ENCODE measurements around the gene PCED1B.

Gene PCED1B

GRCh38 chr12:47123730-47124129 lies 44.3 kb downstream of the PCED1B start:
- DNase-seq: no peak

GRCh38 chr12:47124451-47124850 lies 45.0 kb downstream of the PCED1B start:
- no peak for DNase-seq

GRCh38 chr12:47126246-47126645 lies 46.8 kb downstream of the PCED1B start:
- DNase-seq: no peak

GRCh38 chr12:47131011-47131410 lies 51.6 kb downstream of the PCED1B start:
- no peak for DNase-seq

GRCh38 chr12:47134005-47134404 lies 54.6 kb downstream of the PCED1B start:
- no peak for DNase-seq

GRCh38 chr12:47135578-47135977 lies 56.2 kb downstream of the PCED1B start:
- no peak for DNase-seq

GRCh38 chr12:47139000-47139681 lies 59.7 kb downstream of the PCED1B start:
- DNase-seq: no peak

GRCh38 chr12:47141459-47141858 lies 62.0 kb downstream of the PCED1B start:
- DNase-seq: no peak

GRCh38 chr12:47144769-47145168 lies 65.3 kb downstream of the PCED1B start:
- DNase-seq: peak; percentile 13

GRCh38 chr12:47145188-47145587 lies 65.8 kb downstream of the PCED1B start:
- no peak for DNase-seq

GRCh38 chr12:47147739-47148138 lies 68.3 kb downstream of the PCED1B start:
- no peak for DNase-seq

- DNase-seq: no peak
Measured at GRCh38 chr12:47149146-47149545, 69.7 kb downstream of the PCED1B start.

- no peak for DNase-seq
Measured at GRCh38 chr12:47152095-47152494, 72.7 kb downstream of the PCED1B start.

- DNase-seq: peak; percentile 35
Measured at GRCh38 chr12:47155457-47156166, 76.2 kb downstream of the PCED1B start.

- peak; percentile 16 for DNase-seq
Measured at GRCh38 chr12:47156167-47156736, 76.8 kb downstream of the PCED1B start.

- DNase-seq: no peak
Measured at GRCh38 chr12:47158792-47159191, 79.4 kb downstream of the PCED1B start.

- no peak for DNase-seq
Measured at GRCh38 chr12:47159348-47159747, 79.9 kb downstream of the PCED1B start.

- no peak for DNase-seq
Measured at GRCh38 chr12:47160316-47161244, 81.2 kb downstream of the PCED1B start.

GRCh38 chr12:47164116-47164515 lies 84.7 kb downstream of the PCED1B start:
- no peak for DNase-seq

GRCh38 chr12:47164724-47165439 lies 85.5 kb downstream of the PCED1B start:
- no peak for DNase-seq

GRCh38 chr12:47165934-47166333 lies 86.5 kb downstream of the PCED1B start:
- no peak for DNase-seq

- no peak for DNase-seq
Measured at GRCh38 chr12:47166365-47166764, 86.9 kb downstream of the PCED1B start.

Measured in activated CD4-positive, alpha-beta T cell treated with anti-CD3 and anti-CD28 coated beads, Interleukin-10, Interleukin-2, amounts not matched to agents 100 ng/mL and 50 ng/mL, durations not matched to agents 16 hours and 8 hours (primary cell).